ENCODE results near the gene LSM12.
A peak's percentile ranks its signal among the peaks of the same experiment; 100 is the strongest.
"Not testable (repeated sequence)": the region's sequence is repeated elsewhere in the genome, so short reads cannot be mapped to it uniquely, and the experiment has no call there.

LSM12 gene

DNA sequence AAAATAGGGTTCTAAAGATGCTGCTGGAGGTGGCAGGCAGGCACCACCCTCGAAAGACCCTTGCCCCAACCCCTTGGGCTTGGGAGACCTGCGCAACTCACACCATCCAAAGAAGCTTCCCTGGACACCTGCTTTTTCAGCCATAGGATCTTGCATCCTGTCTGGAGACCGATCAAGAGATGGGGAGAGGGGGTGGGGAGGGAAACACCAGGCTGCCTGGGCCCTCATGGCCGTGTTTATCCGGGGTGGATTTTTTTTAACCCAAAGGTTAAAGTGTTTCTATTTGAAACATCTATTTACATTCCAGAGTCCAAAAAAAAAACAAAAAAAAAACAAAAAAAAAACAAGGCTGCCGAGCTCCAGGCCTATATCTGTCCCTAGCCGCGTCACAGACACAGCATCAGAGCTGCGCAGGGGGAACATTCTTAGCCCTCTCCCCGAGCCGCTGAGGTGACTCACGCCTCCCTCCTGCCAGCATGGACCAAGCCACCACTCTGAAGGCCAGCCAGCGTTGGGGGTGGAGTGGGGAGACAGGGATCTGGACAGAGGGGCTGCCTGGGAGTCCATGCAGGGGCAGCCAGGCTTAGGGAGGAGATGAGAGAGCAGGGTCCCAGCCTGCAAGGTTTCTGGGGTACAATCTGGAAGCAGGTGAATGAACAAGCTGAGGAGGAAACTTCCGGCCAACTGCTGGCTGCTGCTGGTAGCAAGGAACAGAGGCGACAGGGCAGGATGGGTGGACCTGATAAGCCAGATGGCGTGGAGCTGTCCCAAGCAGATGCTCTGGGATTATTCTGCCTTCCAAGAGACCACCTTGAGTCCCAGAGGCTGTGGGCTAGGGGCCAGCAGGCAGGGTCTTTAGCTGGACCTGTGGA lies 42.2 kb upstream of the LSM12 start:
- Mint-ChIP-seq H3K4me3 (no peak overlapping the region), H3K4me1 (peaks cover 54% of the 10 kb centered on the region), H3K27me3 (ENCODE audit: low read depth, poor library complexity) (peaks cover 2% of the 10 kb centered on the region), H3K36me3 (ENCODE audit: low read depth) (no peaks in the 10 kb centered on the region), H3K9me3 (no peaks in the 10 kb centered on the region), H3K27ac (no peak overlapping the region)
- TF ChIP-seq, protein P1, sequence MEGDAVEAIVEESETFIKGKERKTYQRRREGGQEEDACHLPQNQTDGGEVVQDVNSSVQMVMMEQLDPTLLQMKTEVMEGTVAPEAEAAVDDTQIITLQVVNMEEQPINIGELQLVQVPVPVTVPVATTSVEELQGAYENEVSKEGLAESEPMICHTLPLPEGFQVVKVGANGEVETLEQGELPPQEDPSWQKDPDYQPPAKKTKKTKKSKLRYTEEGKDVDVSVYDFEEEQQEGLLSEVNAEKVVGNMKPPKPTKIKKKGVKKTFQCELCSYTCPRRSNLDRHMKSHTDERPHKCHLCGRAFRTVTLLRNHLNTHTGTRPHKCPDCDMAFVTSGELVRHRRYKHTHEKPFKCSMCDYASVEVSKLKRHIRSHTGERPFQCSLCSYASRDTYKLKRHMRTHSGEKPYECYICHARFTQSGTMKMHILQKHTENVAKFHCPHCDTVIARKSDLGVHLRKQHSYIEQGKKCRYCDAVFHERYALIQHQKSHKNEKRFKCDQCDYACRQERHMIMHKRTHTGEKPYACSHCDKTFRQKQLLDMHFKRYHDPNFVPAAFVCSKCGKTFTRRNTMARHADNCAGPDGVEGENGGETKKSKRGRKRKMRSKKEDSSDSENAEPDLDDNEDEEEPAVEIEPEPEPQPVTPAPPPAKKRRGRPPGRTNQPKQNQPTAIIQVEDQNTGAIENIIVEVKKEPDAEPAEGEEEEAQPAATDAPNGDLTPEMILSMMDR (IDR thresholded peaks at IDR 0.05), result no peak
- no peak for DNase-seq

DNA sequence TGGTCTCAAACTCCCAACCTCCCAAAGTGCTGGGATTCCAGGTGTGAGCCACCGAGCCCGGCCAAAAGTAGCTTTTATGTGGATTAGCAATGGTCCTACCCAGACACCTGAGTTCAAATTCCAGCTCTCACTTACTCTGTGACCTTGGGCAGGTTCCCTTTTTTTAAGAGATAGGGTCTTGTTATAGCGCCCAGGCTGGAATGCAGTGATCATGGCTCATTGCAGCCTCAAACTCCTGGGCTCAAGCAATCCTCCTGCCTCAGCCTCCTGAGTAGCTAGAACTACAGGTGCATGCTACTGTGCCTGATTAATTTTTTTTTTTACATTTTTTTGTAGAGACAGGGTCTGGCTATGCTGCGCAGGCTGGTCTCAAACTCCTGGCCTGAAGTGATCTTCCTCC lies 40.3 kb upstream of the LSM12 start:
- TF ChIP-seq, protein P1 (IDR thresholded peaks at IDR 0.05), result no peak
- Mint-ChIP-seq H3K9me3 (no peaks in the 10 kb centered on the region), H3K27ac (no peak overlapping the region), H3K4me1 (peaks cover 51% of the 10 kb centered on the region), H3K4me3 (no peak overlapping the region), H3K27me3 (ENCODE audit: low read depth, poor library complexity) (peaks cover 2% of the 10 kb centered on the region), H3K36me3 (ENCODE audit: low read depth) (no peaks in the 10 kb centered on the region)
- no peak for DNase-seq

DNA sequence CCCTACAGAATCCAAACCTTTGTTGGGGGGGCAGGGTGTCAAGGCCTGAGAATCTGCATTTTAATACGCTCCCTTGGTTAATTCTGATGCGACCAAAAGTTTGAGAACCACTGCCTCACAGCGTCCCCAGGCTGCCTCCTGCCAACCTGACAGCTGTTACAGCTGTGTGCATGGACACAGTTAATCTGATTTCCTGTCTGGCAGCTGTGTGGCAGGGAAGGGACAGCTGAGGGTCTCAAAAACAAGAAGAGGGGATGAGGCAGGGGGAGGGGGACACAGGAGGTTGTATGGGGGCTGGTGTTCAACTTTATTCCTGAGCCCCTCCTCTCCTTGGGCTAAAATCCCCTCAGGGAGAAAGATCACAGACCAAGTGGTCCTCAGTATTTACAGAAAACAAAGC lies 39.5 kb upstream of the LSM12 start:
- TF ChIP-seq, protein P1 (IDR thresholded peaks at IDR 0.05), result no peak
- H3K4me3 Mint-ChIP-seq, result no peak overlapping the region
- H3K27ac Mint-ChIP-seq, result no peak overlapping the region
- peaks cover 52% of the 10 kb centered on the region for H3K4me1 Mint-ChIP-seq
- H3K9me3 Mint-ChIP-seq, result no peaks in the 10 kb centered on the region
- peaks cover 2% of the 10 kb centered on the region for H3K27me3 Mint-ChIP-seq (ENCODE audit: low read depth, poor library complexity)
- no peak for DNase-seq
- no peaks in the 10 kb centered on the region for H3K36me3 Mint-ChIP-seq (ENCODE audit: low read depth)

DNA sequence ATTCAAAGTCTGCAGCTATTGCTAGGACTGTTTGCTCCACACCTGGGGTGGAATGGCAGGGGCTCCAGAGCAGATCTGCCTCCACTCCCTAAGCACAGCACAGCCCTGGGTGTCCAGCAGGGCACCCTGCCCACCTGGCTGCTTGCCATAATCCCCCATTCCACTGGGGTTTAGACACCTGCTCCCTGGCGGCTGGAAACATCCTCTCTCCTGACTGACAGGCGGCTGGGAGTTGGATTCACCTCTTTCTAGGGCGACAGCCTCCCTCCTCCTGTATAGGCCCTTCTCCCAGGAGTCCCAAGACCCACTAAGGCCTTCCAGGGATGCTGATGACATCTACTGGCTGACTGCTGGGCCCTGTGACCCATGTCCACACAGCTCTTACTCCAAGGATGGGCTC lies 39.0 kb upstream of the LSM12 start:
- Mint-ChIP-seq H3K27ac (no peak overlapping the region), H3K9me3 (no peaks in the 10 kb centered on the region), H3K36me3 (ENCODE audit: low read depth) (no peaks in the 10 kb centered on the region), H3K4me1 (peaks cover 52% of the 10 kb centered on the region), H3K27me3 (ENCODE audit: low read depth, poor library complexity) (peaks cover 2% of the 10 kb centered on the region), H3K4me3 (no peak overlapping the region)
- DNase-seq, result no peak
- TF ChIP-seq, protein P1 (IDR thresholded peaks at IDR 0.05), result no peak

DNA sequence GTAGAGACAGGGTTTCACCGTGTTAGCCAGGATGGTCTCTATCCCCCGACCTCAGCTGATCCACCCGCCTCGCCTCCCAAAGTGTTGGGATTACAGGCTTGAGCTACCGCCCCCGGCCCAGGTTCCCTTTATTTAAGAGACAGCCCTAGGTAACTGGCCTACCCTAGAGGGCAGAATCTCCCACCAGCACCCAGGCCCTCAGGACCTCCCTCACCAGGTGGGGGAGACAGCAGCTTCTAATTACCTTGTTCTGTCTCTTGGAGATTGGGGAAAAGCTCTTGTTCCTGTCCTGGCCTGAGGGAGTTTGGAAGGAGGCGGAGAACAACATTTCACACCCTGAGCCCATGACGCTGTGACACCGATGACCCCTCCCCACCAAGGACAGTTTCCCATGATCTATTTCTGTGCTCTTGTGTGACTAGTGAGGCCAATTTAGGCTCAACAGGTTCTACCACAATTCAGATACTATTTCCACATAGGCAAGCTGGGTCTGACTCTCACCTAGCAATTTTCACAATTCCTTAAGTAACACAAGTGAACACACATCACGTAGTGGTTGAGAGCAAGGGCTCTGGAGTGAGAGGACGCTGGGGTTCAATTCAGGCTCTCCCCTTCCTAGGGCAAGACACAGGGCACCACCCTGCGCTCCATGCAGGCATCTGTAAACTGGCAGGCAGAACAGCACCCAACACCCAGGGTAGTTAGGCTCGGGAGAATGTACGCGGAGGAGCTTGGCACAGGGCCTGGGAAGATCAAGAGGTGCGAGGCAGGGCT lies 36.6 kb upstream of the LSM12 start:
- peak overlapping the region; percentile 71 for H3K27ac Mint-ChIP-seq
- TF ChIP-seq, protein P1 (IDR thresholded peaks at IDR 0.05), result no peak
- H3K4me3 Mint-ChIP-seq, result no peak overlapping the region
- no peaks in the 10 kb centered on the region for H3K27me3 Mint-ChIP-seq (ENCODE audit: low read depth, poor library complexity)
- H3K36me3 Mint-ChIP-seq (ENCODE audit: low read depth), result no peaks in the 10 kb centered on the region
- no peak for DNase-seq
- H3K4me1 Mint-ChIP-seq, result peaks cover 42% of the 10 kb centered on the region
- H3K9me3 Mint-ChIP-seq, result no peaks in the 10 kb centered on the region

DNA sequence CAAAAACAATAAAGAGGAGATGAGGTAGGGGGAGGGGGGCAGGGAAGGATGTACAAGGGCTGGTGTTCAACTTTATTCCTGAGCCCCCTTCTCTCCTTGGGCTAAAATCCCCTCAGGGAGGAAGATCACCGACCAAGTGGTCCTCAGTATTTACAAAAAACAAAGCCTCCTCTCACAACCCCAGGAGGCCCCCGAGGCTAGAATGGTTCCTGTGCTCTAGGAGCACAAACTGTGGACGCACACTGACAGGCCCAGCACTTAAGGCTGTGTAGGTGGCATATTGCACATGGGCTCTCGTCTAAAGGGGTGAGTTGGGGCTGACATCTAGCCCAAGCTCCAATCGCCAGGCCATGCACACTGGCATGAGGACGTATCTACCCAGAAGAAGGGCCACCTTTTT lies 35.4 kb upstream of the LSM12 start:
- H3K27ac Mint-ChIP-seq; H3K4me3 Mint-ChIP-seq; H3K36me3 Mint-ChIP-seq (ENCODE audit: low read depth); H3K27me3 Mint-ChIP-seq (ENCODE audit: low read depth, poor library complexity); DNase-seq; H3K9me3 Mint-ChIP-seq: not testable (repeated sequence)
- H3K4me1 Mint-ChIP-seq, result peaks cover 46% of the 10 kb centered on the region
